ENCODE data around the gene NEU4.
"Not testable (repeated sequence)": the region's sequence is repeated elsewhere in the genome, so short reads cannot be mapped to it uniquely, and the experiment has no call there.

Gene NEU4

GRCh38 chr2:241823531-241824437, 14.8 kb downstream of the NEU4 start:
- DNase-seq (ENCODE audit: low read depth, low spot score): not testable (repeated sequence)

GRCh38 chr2:241827394-241827793, 18.4 kb downstream of the NEU4 start:
- no peak for DNase-seq (ENCODE audit: low read depth, low spot score)
- H3K27ac ChIP-seq: no peak overlapping the region

More at GRCh38 chr2:241823531-241824437, 14.8 kb downstream of the NEU4 start:
- H3K27ac ChIP-seq: not testable (repeated sequence)

GRCh38 chr2:241833101-241833663, 24.2 kb downstream of the NEU4 start:
- DNase-seq (ENCODE audit: low read depth, low spot score): no peak
- H3K27ac ChIP-seq: no peak overlapping the region

DNA sequence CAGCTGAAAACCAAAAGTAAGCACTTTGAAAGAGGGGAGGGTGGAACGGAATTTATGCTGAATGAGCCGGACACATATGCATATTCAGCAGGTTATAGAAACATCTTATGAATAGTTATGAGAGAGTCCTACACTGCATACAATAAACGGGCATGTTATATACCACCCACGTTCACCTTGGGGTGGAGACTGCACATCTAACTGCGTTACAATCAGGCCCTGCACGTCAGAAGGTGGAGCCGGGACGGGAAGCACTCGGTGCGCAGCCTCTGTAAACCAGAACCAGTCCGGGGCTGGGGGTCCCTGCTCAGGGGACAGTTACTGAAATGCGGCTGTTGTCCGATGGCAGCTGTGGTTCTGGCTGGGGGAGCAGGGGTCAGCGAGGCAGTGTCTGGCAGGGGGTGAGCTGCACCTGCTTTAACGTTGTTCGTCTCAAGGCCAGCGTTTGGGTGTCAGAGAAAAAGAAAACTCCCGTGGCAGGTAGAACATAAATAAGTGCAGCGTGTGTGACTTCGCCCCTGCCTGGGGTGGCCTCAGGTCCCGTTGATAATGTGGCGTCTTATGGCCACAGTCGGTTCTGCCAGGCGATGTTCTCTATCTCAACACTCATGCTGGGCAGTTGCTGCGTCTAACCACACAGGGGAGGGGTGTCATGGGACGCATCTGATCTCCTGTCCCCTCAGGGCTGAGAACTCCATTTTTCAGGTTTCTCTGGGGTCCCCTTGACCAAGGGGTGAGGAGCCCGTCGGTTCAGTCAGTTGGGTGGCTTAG, 24.9 kb downstream of the NEU4 start:
- DNase-seq (ENCODE audit: low read depth, low spot score): not testable (repeated sequence)

GRCh38 chr2:241834527-241835210, 25.7 kb downstream of the NEU4 start:
- no peak overlapping the region for H3K27ac ChIP-seq
- DNase-seq (ENCODE audit: low read depth, low spot score): no peak

More for the DNA sequence above, 24.9 kb downstream of the NEU4 start:
- H3K27ac ChIP-seq: not testable (repeated sequence)

DNA sequence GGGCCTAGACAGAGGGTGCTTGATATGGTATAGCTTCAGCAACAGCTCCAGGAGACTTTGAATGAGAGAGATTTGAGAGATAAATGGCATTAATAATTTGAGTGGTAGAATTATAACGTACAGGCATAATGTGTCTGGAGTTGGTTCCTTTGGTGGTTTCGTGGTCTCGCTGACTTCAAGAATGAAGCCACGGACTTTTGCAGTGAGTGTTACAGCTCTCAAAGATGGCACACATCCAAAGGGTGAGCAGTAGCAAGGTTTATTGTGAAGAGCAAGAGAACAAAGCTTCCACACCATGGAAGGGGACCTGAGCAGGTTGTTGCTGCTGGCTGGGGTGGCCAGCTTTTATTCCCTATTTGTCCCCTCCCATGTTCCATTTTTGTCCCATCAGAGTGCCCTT, 26.6 kb downstream of the NEU4 start:
- no peak for DNase-seq (ENCODE audit: low read depth, low spot score)

DNA sequence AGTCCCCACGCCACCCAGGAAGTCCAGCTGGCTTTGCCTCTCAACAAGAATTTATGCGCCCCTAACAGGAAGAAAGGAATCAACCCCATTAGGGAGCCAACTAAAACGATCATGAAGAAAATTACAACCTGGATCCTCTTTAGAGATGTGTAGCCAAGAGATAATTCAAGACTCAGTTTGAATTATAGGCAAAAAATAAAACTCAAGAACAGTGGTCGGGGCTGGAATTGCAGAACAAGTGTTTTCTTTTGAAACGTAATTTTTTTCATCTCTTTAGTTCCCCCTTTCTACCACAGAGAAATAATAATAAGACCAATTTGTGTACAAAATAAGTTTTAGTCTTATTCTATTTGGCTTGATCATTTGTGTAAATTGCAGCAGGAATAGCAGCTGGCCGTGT, 27.3 kb downstream of the NEU4 start:
- DNase-seq (ENCODE audit: low read depth, low spot score): no peak
- H3K27ac ChIP-seq: no peak overlapping the region

More for the DNA sequence above, 26.6 kb downstream of the NEU4 start:
- H3K27ac ChIP-seq: no peak overlapping the region

DNA sequence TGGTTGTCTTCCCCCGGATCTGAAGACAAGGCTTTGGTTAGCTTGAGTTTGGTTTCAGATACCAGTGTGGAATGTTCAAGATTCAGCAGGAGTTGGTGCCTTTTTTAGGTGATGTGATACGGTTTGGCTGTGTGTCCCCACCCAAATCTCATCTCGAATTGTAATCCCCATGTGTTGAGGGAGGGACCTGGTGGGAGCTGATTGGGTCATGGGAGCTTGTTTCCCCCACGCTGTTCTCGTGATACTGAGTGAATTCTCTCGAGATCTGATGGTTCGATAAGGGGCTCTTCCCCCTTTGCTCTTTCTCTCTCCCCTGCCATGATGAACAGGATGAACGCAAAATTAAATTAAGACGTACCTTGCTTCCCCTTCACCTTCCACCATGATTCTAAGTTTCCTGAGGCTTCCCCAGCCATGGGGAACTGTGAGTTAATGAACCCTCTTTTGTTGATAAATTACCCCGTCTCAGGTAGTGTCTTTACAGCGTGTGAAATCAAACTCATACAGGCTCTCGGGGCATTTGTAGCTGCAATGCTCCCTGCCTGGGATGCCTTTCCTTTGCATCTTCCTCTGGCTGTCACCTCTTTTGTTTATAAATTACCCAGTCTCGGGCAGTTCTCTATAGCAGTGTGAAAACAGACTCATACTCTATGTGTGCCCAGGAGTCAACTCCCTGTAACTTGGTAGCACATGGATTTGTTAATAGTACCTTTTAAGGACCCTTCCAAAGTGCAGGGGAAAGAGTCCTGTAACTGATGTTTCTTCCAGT, 28.4 kb downstream of the NEU4 start:
- no peak for DNase-seq (ENCODE audit: low read depth, low spot score)
- no peak overlapping the region for H3K27ac ChIP-seq

DNA sequence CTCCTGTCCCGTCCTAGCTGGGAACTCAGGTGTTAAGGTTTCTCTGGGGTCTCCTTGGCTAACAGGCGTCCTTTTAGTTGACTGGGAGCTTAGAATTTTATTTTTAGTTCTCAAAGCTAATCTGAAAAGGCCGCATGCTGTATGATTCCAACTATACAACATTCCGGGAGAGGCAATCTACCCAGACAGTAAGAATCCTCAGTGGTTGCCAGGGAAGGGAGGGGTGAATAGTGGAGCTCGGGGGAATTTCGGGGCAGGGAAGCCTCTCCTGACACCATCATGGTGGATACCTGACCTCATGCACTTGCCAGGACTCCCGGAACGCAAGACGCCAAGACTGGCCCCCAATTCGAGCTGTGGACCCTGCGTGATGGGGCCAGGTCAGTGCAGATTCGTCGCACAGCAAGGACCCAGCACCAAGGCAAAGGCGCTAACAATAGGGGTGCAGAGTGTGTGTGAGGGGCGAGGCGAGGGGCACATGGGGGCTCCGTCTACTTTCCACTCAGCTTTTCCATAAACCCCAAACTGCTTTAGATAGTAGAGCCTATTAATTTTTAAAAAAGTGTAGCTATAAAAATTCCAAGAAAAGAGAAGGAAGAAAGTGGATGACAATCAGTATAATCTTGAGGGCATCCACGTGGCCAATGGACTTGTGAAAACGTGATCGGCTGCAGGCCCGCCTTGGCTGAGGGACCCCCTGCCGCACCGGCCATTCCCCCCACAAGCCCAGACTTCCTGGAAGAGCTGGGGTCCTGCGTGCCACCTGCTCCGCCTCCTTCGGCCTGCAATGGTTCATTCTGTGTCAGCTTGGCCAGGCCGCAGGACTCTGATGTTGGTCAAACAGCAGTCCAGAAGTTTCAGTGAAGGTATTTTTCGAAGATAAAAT, 32.4 kb downstream of the NEU4 start:
- H3K27ac ChIP-seq: no peak overlapping the region
- no peak for DNase-seq (ENCODE audit: low read depth, low spot score)

GRCh38 chr2:241842067-241842415, 33.0 kb downstream of the NEU4 start:
- no peak overlapping the region for H3K27ac ChIP-seq
- DNase-seq (ENCODE audit: low read depth, low spot score): no peak

DNA sequence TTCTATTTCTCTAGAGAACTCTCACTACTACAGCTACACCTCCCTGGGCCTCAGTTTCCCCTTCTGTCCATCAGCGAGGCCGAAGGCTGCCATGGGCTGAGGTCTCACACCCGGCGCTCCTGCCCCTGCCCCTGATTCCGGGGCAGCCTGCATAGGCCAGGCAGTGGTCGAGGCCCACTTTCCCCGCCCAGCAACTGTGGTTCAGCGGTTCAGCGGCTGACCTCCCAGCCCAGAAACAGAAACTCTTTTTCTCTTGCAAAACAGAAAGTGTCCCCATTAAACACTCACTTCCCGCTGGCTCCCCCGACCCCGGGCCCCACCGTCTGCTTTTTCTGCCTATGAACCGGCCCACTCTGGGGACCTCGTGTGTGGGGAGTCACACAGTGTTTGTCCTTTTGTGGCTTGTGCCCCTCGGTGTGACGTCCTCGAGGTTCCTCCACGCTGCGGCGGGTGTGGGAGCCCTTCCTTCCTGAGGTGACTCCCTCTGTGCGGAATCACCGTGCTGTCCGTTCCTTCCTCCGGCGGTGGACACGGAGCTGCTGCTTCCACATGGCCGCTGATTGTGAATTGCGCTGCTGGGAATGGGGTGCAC, 33.7 kb downstream of the NEU4 start:
- H3K27ac ChIP-seq: no peak overlapping the region
- DNase-seq (ENCODE audit: low read depth, low spot score): no peak

DNA sequence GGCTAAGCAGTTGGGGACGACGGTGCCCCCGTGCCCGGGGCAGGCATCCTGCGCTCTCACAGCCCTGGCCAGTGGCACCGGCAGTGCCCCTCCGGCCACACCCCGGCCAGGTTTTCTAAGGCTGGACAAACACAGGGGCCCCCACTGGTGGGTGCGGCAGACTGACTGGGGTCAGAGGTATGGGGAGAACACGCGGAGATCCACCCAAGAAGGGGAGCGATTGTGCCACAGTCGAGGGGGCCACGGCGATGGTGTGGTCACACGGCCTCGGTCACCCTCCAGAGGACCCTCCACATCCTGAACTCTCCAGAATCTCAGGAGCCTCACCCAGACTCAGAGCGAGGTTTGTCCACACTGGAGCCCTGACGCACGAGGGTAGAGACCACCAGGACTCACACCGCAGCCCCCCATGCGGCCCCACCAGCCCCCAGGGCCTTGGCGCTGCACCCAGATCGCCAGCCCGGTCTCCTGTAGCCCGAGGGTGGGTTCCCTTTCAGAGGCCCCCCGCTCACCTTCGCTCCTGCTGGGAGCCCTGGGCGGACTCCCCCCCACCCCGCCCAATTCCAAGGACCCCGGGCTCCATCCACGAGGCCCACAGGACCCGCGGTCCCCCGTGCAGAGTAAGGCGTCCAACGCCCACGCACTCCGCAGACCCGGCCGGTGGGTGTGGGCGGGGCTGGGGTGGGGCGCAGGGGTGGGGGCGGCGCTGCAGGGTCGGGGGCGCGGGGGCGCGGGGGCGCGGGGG, 34.5 kb downstream of the NEU4 start:
- H3K27ac ChIP-seq: no peak overlapping the region
- DNase-seq (ENCODE audit: low read depth, low spot score): no peak

- no peak overlapping the region for H3K27ac ChIP-seq
- no peak for DNase-seq (ENCODE audit: low read depth, low spot score)
Observed at GRCh38 chr2:241844066-241844728, 35.2 kb downstream of the NEU4 start.

- no peak for DNase-seq (ENCODE audit: low read depth, low spot score)
- no peak overlapping the region for H3K27ac ChIP-seq
Observed at GRCh38 chr2:241844831-241845578, 36.0 kb downstream of the NEU4 start.

- no peak overlapping the region for H3K27ac ChIP-seq
Observed at GRCh38 chr2:241846406-241846805, 37.4 kb downstream of the NEU4 start.

DNA sequence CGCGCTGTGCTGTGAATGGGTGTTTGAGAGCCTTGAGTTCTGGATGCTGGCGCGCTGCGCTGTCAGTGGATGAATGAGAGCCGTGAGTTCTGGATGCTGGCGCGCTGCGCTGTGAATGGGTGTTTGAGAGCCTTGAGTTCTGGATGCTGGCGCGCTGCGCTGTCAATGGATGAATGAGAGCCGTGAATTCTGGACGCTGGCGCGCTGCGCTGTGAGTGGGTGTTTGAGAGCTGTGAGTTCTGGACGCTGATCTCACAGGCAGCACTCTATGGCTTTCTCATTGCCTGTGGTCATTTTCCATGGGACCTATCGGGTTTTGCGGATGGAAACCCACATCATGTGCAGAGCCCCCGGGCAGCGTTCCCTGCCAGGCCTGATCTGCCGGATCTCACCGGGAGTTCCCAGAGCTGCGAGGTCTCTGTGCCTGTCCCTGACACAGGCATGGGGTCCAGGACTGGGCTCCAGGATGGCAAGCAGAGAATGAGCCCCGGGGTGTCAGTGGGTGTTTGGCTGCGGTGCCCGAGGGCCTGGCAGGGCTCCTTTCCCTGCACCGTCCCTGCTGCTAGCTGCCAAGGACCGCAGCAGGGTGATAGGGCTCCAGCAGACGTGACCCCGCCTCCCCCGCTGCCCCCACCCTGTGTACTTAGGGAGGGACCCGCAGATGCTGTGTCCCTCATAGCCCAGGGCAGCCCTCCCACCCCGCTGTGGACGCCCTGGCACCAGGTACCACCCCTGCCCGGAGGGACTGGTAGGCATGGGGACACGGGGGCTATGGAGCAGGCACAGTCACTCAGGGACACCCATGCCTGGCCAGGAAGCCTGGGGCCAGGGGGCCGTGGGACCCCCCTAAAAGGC, 40.0 kb downstream of the NEU4 start:
- no peak for DNase-seq (ENCODE audit: low read depth, low spot score)
- no peak overlapping the region for H3K27ac ChIP-seq

More at GRCh38 chr2:241846406-241846805, 37.4 kb downstream of the NEU4 start:
- DNase-seq (ENCODE audit: low read depth, low spot score): no peak

Measured in epithelial cell of prostate (primary cell).